Omental fat pad (tissue), 4 donors: ENCODE data around the gene CHPT1. TPM values are rescaled to one million over a fixed set of nuclear protein-coding genes. Genes with fewer than 3 reads are reported as not detected.
"Not testable (repeated sequence)": the region's sequence is repeated elsewhere in the genome, so short reads cannot be mapped to it uniquely, and the experiment has no call there.

Experiments used
- ATAC-seq: fragments of 150-250 bp; one replicate; pipeline ENCODE4 v1.9.1; 2016; ENCODE audit warnings: mild to moderate bottlenecking, moderate library complexity; ENCODE audit not compliant: low FRiP score
- DNase-seq: peaks from one replicate; pipeline ENCODE4 v3.0.0-alpha.2; 2019; ENCODE audit warnings: low spot score
- CTCF ChIP-seq, 3 donors: fragments of 450-650 bp; IDR thresholded peaks; one replicate each; pipeline ENCODE4 v1.5.1; 2016 to 2017; ENCODE audit warnings: antibody characterized with exemption in 3 of 3, mild to moderate bottlenecking in 3 of 3, moderate library complexity in 2 of 3
- total RNA-seq, 4 donors: library from RNA; depleted of rRNA; stranded (reverse); fragments of >200 nt; gene quantifications; one replicate each; pipeline ENCODE4 v1.1.0, GENCODE V29; 2016

The CHPT1 gene
- total RNA-seq, 4 donors from 2014 or later = 43.8 to 107 (median 60.2) TPM

GRCh38 chr12:101670007-101670671 is 27.3 kb upstream of the CHPT1 start:
- DNase-seq = no peak
- no peak for ATAC-seq
- no peak for TF ChIP-seq CTCF (IDR thresholded peaks at IDR 0.05)

- no peak for ATAC-seq
- TF ChIP-seq CTCF (IDR thresholded peaks at IDR 0.05) = no peak
- no peak for DNase-seq
Observed at GRCh38 chr12:101671157-101671791, 26.2 kb upstream of the CHPT1 start.

GRCh38 chr12:101671833-101672232 is 25.6 kb upstream of the CHPT1 start:
- DNase-seq (no peak), ATAC-seq (no peak)
- no peak for TF ChIP-seq CTCF (IDR thresholded peaks at IDR 0.05)

GRCh38 chr12:101675555-101675954 is 21.9 kb upstream of the CHPT1 start:
- no peak for TF ChIP-seq CTCF (IDR thresholded peaks at IDR 0.05)

GRCh38 chr12:101676497-101676896 is 20.9 kb upstream of the CHPT1 start:
- ATAC-seq, DNase-seq: not testable (repeated sequence)

More at GRCh38 chr12:101675555-101675954, 21.9 kb upstream of the CHPT1 start:
- ATAC-seq (no peak), DNase-seq (no peak)

- no peak for TF ChIP-seq CTCF (IDR thresholded peaks at IDR 0.05)
- no peak for ATAC-seq
- DNase-seq = no peak
Observed at GRCh38 chr12:101678081-101678480, 19.4 kb upstream of the CHPT1 start.

- DNase-seq (no peak), ATAC-seq (no peak)
- TF ChIP-seq CTCF (IDR thresholded peaks at IDR 0.05) = no peak
Observed at GRCh38 chr12:101680240-101680639, 17.2 kb upstream of the CHPT1 start.
